GM19193 (cell line): ENCODE measurements around the gene KEL.

ENCODE experiments used
- POLR2A ChIP-seq: IDR thresholded peaks from 4 replicates; pipeline ENCODE4 v1.6.1; 2011; ENCODE audit not compliant: insufficient read depth, insufficient read length; ENCODE audit errors: extremely low read depth

Gene KEL

DNA sequence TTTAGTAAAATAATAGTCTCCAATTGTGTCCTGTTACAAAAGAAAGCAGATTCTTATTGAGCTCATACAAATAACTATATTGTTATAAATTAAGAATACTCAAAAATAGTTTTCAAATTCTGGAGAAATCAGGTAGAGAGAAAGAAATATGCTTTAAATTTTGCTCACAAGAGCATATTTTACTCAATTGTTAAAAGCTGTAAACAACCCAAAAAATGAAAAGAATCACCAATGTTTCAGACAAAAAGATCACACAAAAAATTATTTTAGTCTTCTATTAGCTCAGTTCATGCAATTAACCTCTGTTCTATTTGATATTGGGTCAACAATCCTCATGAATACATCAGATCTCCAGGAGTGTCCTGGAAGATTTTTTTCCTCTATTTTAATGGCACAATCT, 58.0 kb downstream of the KEL start:
- TF ChIP-seq POLR2A: no peak

DNA sequence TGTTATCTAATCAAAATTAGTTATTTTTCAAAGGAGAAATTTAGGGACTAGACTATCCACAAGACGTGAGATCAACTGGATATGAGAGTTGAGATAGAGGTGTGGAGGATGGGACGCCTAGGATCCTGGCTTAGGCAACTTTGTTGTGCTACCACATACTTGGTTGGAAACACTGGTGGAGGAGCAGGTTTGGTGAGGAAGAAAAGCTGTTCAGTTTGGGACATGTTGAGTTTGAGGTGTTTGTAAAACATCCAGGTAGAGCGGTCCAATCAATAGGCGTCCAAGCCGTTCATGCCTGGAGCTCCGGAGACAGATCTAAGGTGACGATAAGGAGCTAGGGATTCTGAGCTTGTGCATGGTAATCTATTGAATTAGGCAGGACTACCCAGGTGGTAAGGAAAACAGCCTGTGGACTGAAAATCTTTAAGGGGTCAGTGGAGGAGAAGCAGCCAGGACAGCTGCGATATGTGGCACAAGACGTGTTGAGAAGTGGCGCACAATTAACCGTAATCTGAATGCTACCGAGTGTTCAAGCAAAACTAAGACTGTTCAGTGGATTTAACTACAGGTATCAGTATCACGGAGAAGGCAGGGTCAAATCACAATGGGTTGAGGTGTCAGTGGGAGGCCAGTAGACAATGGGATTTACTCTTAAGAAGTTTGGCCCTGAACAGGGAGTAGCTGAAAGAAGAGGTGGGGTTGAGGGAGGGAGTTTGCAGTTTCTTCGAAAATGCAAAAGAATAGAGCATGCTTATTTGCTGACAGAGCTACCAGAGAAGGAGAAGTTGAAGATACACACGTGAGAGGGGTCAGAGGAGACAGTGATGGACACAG, 60.5 kb downstream of the KEL start:
- no peak for TF ChIP-seq POLR2A

DNA sequence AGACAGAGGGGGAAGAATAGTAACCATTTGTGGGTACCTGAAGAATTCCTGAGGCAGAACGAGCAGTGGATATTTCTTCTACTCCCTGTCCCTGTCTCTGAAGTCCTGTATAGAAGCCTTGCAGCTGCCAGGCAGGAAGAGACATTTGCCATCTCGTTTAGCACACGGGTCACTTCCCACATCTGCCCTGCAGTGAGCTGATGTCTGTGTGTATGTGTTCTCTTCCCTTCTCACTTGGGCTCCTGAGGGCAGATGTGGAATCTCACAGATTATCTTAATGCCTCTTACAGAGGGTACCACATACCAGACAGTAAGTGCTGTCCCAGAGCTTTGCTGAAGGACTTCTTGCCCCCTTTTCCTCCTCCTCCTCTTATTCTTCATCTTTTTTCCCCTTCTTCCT, 62.5 kb downstream of the KEL start:
- TF ChIP-seq POLR2A: no peak

DNA sequence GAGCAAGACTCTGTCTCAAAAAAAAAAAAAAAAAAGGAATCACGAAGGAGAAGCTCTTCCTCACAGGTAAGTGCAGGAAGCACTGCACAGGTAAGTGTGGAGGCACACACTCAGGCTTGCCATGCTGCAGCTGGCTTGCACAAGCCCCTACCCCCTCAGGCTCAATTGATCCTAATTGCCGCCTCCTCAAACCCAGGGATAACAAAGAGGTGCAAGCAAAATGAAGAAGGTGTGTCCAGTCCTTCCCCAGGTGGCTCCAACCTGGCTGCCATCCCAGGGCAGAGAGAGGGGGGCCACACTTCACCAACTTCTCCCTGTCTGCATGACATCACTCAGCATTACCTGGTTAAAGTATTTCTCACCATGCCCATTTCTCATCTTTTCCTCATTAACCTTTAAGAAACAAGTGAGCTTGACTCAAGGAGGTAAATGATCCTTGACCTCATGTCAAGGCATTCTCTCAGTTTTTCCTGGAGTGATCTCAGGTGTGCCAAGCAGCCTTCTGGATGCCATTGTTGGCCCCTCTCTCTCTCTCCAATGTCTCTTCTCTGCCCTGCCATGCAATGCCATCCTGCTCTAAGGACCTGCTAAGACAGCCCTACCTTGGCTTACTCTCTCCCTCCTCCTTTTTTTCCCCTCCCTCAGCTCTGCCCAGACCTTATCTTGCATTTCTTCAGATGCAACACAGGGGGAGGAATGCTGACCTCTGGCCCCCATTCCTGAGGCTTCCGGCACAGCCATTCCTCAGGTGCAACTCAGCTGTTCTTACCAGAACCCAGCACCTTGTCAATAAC, 63.6 kb downstream of the KEL start:
- TF ChIP-seq POLR2A: no peak

DNA sequence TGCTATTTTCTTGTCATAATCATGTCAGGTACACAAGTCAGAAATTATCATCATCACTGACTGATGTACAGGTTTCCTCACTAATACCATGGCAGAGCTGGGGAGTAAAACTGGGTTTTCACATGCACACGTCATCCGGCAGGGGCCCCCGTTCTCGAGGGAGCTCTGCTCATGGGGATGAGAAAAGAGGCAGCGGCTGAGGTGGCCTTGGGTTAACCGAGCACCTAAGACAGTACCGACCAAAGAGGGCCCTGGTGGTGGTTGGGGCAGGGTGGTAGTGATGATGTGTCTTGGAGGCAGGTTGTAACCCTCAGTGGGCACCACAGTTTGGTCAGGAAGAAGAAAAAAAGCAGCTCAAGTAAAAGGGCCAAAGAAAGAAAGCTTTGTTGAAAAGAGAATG, 64.5 kb downstream of the KEL start:
- no peak for TF ChIP-seq POLR2A

DNA sequence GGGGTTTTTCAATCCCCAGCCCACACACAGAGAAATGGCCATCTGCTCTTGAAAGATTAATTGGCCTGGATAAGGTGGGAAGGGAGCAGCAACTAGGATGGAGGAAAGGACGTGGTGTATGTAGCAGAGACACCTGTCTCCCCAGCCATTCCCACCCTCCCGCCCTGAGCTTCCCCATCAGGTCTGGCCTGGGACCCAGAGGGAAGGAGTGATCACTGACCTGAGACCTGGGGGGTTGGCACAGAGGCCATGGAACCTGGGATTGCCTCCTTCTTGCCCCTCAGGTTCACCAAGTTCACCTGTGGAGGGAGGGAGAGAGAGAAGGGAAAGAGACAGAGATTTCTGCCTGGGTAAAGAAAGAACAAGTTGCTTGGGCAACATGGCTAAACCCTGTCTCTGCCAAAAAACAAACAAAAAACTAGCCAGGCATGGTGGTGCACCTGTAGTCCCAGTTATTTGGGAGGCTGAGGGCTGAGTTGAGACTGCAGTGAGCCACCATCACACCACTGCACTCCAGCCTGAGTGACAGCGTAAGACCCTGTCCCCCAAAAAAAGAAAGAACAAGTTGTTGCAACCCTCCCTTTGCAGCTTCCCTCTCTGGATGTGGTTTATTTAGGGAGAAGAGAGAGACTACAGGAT, 65.3 kb downstream of the KEL start:
- no peak for TF ChIP-seq POLR2A

DNA sequence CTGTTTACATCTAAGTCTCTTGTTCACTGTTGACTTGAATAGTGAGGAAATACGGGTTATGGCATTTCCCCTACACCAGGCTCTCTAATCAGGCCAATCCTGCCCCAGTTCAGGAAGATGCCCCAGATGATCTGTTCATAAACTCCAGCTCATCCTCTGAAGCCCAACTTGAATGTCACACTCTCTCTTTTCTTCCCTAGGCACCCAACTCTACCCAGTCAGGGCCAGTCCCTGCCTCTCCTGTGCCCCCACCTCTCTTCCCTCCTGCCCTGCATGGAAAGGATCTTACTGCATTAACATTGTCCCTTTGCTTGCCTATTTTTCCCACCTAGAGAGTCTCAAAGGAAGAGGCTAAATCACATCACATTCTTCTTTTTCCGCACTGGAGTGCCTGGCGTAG, 66.0 kb downstream of the KEL start:
- no peak for TF ChIP-seq POLR2A

DNA sequence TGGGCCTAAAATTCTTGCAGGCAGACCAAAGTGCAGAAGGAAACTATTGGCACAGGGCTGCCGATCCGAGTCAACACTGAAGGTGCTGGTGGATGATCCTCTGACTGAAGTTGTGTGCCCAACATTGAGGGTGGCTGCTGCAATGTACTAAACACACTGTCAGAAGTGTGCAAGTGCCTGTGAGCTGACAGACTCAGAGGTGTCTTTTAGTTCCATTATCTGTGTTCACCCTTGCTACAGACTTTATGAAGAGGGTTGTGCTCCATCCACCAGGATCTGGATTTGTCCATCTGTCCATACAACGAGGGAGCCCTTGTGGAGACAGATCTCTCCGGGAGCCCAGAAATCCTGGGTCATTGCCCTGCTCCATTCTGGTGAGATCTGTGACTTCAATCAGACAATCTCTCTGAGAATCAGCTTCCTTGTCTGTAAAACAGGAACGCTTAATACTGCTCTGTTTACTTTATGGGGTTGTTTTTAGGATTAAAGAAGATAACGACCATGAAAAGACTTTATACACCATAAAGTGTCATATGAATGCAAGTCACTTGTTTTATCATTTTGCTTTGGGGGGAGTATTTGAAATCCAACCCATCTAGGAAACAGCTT, 67.1 kb downstream of the KEL start:
- no peak for TF ChIP-seq POLR2A

DNA sequence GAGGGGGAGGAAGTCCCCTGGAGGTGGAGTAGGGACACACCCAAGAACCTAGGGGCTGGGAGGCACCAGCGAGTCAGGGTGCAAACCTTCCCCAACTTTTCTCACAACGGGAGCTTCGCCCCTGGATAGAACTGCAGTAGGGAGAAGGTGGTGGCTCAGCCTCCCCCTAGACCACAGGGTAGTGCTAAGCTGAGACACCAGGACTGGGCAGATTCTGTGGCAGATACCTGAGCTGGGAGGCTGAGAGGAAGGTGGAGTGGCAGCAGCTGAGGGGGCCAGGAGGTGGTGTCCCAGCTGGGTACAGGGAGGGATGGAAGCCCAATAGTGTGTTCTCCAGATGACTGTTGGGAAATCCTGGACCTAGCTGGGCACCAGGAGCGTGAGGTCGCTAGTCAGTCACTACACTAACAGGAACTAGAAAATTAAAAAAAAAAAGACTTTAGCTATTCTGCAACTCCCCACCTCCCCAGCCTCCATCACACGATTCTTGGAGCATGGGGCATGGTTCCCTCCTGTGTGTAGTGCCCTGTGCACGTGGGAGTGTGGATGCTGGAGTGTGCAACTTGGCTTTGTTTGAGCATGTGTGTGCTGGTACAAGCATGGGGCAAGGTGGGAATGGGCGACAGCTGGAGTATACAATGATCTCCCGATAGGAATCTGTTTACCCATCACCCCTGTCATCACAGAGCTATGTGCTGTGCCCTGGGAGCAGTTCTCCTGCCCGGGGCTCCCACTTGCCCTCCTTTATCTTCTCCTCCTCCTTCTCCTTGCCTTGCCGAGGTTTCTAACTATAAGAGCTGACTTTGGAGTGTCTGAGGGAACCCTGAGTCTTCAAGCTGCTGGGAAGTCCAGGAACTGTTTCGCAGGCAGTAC, 67.8 kb downstream of the KEL start:
- no peak for TF ChIP-seq POLR2A

DNA sequence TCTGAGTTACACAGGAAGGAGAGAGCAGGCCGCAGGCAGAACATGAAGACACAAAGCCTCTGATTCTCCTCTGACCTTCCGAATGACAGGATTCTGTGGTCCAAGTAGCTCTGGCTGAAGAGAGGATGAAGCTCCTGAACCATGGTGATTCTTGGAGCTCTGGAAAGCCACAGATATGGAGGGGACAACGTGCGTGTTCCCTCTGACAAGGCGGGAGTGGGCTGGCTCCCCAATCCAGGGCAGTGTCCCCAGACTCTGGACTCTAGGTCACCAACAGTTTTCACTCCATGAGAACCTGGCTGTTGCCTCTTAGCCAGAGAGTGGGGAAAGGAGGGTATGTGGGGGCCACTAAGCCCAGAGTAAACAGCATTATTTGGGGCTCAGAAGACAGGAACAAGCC, 69.2 kb downstream of the KEL start:
- no peak for TF ChIP-seq POLR2A

DNA sequence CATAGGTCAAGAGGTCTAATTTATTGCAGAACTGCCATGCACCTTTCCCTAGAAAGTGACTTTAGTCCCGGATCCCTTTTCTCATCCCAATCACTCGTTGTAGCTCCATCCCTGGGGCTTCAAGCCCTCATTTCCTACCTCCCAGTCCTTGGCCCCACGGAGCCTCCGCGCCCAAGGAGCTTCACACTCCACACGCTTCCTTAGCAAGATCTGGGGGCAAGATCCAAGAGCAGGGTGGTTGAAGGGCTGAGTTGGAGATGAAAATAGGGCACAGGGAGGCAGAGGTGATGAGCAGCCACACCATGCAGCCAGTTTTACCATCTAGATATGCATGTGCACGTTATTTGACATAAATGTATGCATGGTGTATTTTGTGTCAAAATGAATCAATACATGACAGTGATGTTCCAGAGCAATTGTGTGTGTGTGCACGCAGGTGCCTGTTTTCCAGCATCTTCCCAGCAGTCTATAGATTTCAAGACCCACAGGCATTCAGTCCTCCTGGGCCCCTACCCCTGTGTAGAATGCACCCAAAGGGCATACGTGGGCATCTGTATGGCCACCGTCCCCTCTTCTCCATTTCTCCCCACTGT, 70.6 kb downstream of the KEL start:
- no peak for TF ChIP-seq POLR2A
